SH-SY5Y (cell line): ENCODE results near the gene RAB27B.

ENCODE experiments used
- GATA2 ChIP-seq: IDR thresholded peaks from 2 replicates; pipeline ENCODE4 v1.6.1; 2011; ENCODE audit warnings: mild to moderate bottlenecking, low read depth, low read length
- GATA3 ChIP-seq: IDR thresholded peaks from 2 replicates; pipeline ENCODE4 v1.6.1; 2011; ENCODE audit warnings: low read depth, mild to moderate bottlenecking, low read length, moderate library complexity

DNA sequence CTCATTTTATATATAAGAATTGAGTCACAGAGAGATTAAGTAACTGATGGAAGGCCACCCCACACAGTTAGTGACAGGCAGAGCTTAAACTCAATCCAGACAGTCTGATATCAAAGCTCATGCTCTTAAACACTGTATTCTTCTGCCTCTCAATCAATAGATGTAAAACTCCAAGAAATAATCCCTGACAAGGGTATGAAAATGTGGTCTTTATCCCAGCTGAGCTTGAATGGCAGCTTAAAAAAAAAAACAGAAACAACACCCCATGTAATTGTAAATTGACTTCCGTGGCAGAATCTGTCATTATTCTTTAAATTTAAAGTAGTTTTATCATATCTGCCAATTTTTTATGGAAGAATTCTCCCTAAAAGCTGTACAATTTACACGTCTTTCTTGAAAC lies 60.1 kb downstream of the RAB27B start:
- no peak for TF ChIP-seq GATA2
- TF ChIP-seq GATA3 = no peak
